ENCODE measurements around the gene PACC1. TPM values are rescaled to one million over a fixed set of nuclear protein-coding genes. Genes with fewer than 3 reads are reported as not detected.

Gene PACC1
- total RNA-seq, 2 donors from 2014 or later = 5.3 to 16.4 TPM

DNA sequence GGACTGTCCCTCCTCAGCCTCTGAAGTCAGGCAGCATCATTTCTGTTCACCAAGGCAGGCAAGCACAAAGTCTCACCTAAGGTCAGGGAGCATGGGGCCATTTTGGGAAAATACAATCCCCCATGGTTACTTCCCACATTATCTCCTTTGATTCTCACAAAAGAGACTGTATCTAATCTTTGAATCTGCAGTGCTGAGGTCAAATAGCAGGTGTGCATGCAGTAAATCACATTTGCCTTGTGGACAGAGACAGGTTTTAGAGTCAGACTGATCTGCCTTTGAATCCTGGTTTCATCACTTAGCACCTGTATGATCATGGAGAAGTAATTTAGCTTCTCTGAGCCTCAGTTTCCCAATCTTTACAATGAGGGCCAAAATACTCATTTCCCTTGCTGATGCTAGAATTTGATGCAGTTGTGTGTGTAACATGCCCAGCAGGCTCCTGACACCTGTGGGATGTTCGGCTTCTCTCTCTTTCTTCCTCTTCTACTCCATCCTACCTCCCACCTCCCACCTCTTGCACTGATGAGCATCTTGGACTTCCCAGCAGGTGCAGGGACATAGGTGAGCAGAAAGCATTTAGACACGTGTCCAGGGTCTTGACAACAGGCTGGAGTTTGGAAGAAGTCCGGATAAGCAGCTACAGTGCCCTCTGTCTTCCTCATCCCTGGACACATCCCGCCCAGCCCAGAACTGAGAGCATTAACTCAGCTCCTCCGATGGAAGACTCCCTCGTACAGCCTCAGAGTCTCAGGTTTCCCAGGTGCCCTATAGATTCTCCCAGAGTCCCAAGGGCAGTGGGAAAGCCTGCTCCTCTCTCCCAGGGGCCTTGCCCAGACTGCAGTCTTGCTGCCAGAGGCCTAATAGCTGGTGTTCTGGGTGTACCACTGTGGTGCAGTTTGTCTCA is 37.0 kb upstream of the PACC1 start:
- ATAC-seq (replicated peaks) = no peak
- H3K27me3 Mint-ChIP-seq = no peaks in the 10 kb centered on the region

GRCh38 chr1:212450331-212450881 is 35.7 kb upstream of the PACC1 start:
- peaks cover 4% of the 10 kb centered on the region for H3K4me1 Mint-ChIP-seq
- H3K4me3 Mint-ChIP-seq = no peak overlapping the region
- ATAC-seq (replicated peaks) = no peak
- H3K9me3 Mint-ChIP-seq = no peaks in the 10 kb centered on the region
- H3K27ac Mint-ChIP-seq = no peak overlapping the region
- H3K36me3 Mint-ChIP-seq (ENCODE audit: low read depth) = peaks cover 13% of the 10 kb centered on the region
- no peaks in the 10 kb centered on the region for H3K27me3 Mint-ChIP-seq

More for the DNA sequence above, 37.0 kb upstream of the PACC1 start:
- H3K36me3 Mint-ChIP-seq (ENCODE audit: low read depth) = peaks cover under 1% of the 10 kb centered on the region
- no peaks in the 10 kb centered on the region for H3K9me3 Mint-ChIP-seq
- H3K4me3 Mint-ChIP-seq = no peak overlapping the region
- H3K27ac Mint-ChIP-seq = no peak overlapping the region
- H3K4me1 Mint-ChIP-seq = peaks cover 4% of the 10 kb centered on the region

DNA sequence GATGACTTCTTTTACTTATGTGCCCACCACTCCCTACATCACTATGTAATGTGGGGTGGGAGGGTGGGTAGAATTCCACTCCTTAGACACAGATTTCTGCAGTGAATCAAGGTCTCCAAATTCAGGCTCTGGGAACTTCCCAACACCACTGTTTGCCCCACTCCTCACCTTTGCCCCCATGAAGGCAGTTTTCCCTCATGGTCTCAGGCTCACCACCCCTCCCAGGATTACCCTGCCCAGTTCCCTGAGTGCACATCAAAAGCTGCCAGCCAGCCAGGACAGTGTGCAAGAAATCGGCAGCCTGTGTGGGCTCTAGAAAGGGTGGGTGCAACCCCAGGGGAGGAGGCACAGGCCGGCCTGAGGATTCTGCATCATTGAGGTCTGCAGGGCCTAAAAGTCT is 32.8 kb upstream of the PACC1 start:
- peaks cover 28% of the 10 kb centered on the region for H3K36me3 Mint-ChIP-seq (ENCODE audit: low read depth)
- no peaks in the 10 kb centered on the region for H3K27me3 Mint-ChIP-seq
- no peak overlapping the region for H3K4me3 Mint-ChIP-seq
- no peak overlapping the region for H3K27ac Mint-ChIP-seq
- no peaks in the 10 kb centered on the region for H3K9me3 Mint-ChIP-seq
- H3K4me1 Mint-ChIP-seq = peaks cover 2% of the 10 kb centered on the region
- no peak for ATAC-seq (replicated peaks)

DNA sequence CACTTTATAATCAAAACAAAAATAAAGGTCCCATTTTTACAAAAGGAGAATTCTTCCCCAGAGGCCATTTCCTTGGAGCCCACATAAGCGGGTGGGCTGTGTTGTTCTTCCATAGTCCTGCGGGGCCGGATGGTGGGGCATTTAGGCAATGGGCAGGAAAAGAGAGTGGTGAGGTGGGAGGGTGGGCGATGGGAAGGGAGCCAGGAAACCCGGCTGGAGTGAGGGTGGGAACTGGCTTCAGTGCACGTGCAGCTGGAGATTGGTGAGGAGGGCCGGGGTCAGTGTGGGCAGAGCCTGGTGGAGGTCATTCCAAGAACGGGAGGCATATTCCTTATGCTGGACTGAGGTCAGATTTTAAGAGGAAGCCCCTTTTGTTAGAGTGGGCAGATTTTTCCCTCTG is 31.6 kb upstream of the PACC1 start:
- Mint-ChIP-seq H3K4me3 (no peak overlapping the region), H3K27ac (no peak overlapping the region), H3K36me3 (ENCODE audit: low read depth) (peaks cover 32% of the 10 kb centered on the region), H3K27me3 (no peaks in the 10 kb centered on the region), H3K9me3 (no peaks in the 10 kb centered on the region), H3K4me1 (no peaks in the 10 kb centered on the region)
- ATAC-seq (replicated peaks) = no peak

DNA sequence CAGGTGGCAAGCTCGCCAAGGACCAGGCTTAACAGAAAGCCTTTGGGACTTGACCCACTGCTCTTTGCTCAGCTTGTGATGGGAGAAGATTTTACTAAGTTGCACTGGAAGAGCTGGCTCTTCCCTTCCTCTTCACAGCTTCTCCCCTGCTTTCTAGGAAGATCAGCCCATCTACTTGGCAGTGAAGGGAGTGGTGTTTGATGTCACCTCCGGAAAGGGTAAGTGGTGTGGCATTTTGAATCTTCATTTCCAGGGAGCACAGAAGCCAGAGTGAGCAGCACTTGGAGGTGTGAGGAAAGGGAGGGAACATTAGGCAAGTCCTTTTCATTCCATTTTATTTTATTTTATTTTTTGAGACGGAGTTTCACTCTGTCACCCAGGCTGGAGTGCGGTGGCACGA is 27.7 kb upstream of the PACC1 start:
- no peaks in the 10 kb centered on the region for H3K4me1 Mint-ChIP-seq
- H3K4me3 Mint-ChIP-seq = no peak overlapping the region
- H3K36me3 Mint-ChIP-seq (ENCODE audit: low read depth) = peaks cover 32% of the 10 kb centered on the region
- H3K27me3 Mint-ChIP-seq = no peaks in the 10 kb centered on the region
- H3K27ac Mint-ChIP-seq = no peak overlapping the region
- H3K9me3 Mint-ChIP-seq = no peaks in the 10 kb centered on the region
- no peak for ATAC-seq (replicated peaks)

DNA sequence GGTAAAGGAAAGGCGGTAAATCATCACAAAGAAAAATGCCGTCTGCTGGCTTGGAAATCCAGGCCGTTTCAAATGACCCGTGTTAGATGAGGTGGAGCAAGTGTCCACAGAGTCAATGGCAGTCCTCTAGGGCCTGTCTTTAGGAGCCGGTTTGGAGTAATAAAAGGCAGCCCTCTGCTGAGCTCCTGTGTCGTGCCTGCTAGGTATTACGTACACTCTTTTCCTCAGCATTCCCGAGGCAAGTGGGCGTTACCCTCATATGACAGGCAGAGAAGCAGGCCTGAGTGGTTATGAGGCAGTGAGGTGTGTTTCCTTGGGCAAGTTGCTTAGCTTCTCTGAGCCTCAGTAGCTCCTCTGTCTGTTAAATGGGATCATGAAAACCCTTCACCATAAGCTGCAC is 25.7 kb upstream of the PACC1 start:
- H3K36me3 Mint-ChIP-seq (ENCODE audit: low read depth) = peaks cover 19% of the 10 kb centered on the region
- no peak overlapping the region for H3K27ac Mint-ChIP-seq
- ATAC-seq (replicated peaks) = no peak
- H3K27me3 Mint-ChIP-seq = no peaks in the 10 kb centered on the region
- no peaks in the 10 kb centered on the region for H3K9me3 Mint-ChIP-seq
- peaks cover 5% of the 10 kb centered on the region for H3K4me1 Mint-ChIP-seq
- H3K4me3 Mint-ChIP-seq = no peak overlapping the region

DNA sequence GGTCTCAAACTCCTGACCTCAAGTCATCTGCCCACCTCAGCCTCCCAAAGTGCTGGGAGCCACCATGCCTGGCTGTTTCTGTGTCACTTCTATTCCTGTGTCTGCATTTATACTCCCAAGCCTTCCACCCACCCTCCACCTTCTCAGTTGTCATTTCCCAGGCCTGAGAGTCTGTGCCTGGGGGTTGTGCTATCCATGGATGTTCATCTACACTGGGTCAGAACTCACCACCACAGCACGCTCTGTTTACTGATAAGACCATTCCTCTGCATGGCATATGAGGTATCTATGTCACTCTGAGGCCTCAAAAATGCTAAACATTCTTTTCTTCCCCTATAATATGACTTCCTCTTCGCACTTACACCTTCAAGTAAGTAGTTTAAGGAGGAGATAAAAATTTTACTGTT is 24.1 kb upstream of the PACC1 start:
- Mint-ChIP-seq H3K9me3 (no peaks in the 10 kb centered on the region), H3K27me3 (no peaks in the 10 kb centered on the region), H3K27ac (no peak overlapping the region), H3K4me1 (peaks cover 12% of the 10 kb centered on the region), H3K36me3 (ENCODE audit: low read depth) (peaks cover 4% of the 10 kb centered on the region), H3K4me3 (no peak overlapping the region)
- ATAC-seq (replicated peaks) = no peak

DNA sequence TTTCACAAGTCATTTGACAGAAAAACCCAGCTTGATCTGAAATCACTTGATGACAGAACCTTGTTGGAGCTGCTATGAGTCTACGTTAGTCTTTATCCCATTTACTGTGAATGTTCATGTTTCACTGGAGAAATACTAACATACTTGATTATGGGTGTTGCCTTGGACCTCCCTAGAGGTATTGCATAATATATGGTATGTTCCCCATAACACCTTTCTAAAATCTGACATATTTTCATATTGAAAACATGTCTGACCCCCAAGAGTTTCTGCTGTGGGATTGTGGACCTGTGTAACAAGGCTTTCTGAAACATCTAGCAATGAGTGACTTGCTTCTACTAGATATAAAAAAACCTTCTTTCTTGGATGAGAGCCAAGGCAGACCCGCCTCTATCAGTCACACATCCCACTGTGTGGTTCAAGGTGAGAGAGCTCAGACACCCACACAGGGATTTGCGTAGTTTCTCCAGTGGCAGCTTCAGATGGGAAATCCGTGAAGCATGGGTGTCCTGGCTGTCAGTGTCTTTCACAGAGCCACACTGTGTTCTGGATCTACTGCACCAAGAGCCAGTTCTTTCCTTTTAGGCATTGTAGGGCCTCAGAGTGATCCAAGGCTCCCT is 22.6 kb upstream of the PACC1 start:
- H3K27ac Mint-ChIP-seq = no peak overlapping the region
- no peak for ATAC-seq (replicated peaks)
- H3K36me3 Mint-ChIP-seq (ENCODE audit: low read depth) = peaks cover 4% of the 10 kb centered on the region
- H3K9me3 Mint-ChIP-seq = no peaks in the 10 kb centered on the region
- peaks cover 15% of the 10 kb centered on the region for H3K4me1 Mint-ChIP-seq
- H3K27me3 Mint-ChIP-seq = no peaks in the 10 kb centered on the region
- H3K4me3 Mint-ChIP-seq = no peak overlapping the region

DNA sequence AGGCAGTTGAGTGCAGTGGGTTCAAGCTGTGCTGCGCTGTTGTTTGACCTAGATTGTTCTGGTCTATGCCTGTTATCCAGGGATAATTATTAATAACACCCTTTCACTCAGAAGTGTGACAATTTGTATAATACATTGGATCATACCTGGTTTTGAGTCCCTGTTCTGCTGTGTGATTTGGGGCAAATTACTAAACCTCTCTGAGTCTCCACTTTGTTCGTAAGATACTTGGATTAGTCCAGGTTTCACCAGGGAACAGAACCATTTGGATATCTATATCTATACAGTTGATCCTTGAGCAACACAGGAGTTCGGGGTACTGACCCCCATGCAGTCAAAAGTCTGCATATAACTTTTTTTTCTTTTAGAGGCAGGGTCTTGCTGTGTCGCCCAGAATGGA is 20.3 kb upstream of the PACC1 start:
- Mint-ChIP-seq H3K27me3 (no peaks in the 10 kb centered on the region), H3K4me3 (no peak overlapping the region), H3K36me3 (ENCODE audit: low read depth) (no peaks in the 10 kb centered on the region), H3K9me3 (no peaks in the 10 kb centered on the region), H3K4me1 (peaks cover 18% of the 10 kb centered on the region), H3K27ac (no peak overlapping the region)
- no peak for ATAC-seq (replicated peaks)

- Mint-ChIP-seq H3K36me3 (ENCODE audit: low read depth) (no peaks in the 10 kb centered on the region), H3K4me3 (peak overlapping the region; percentile 76), H3K27ac (peak overlapping the region; percentile 48), H3K27me3 (no peaks in the 10 kb centered on the region), H3K4me1 (peaks cover 18% of the 10 kb centered on the region), H3K9me3 (no peaks in the 10 kb centered on the region)
- ATAC-seq (replicated peaks) = no peak
Observed at GRCh38 chr1:212433577-212434462, 19.1 kb upstream of the PACC1 start.

DNA sequence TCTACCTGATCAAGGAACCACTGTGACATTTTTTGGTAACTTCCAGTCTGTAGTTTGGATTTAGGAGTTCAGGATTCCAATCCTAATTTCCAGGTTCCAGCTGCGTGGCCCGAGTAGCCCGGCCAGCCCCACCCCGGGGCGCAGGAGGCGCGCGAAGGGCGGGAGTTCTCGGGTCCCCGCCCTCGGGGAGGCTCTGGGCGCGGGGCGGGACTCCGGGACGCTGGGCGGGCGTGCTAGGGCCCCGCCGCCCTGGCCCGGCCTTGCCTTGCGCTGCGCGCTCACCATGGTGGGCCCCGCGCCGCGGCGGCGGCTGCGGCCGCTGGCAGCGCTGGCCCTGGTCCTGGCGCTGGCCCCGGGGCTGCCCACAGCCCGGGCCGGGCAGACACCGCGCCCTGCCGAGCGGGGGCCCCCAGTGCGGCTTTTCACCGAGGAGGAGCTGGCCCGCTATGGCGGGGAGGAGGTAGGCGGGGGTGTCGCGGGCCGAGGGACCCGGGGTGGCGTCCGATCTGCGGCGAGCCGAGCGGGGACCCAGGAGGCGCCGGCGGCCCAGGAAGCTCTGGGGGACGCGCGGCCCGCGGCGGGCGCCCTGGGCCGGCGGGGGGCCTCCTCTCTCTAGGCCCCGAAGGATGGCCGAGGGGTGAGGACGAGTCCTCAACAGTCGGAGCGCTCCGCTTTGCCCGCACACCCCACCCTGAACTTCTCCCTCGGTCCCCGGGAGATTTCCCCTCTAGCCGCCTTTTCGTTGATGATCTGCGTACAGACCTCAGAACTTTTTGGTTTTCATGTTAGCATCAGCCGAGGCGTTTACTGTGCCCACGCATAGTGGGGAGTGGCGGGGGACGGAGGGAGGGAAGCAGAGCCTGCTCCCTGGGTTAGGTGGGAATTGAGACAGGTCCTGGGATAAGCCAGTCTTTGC is 18.2 kb upstream of the PACC1 start, which contains the start of gene NENF:
Gene NENF, plus strand, starts transcription at position 260 of the 916 bp plus-strand sequence. Its CDS starts 24 bp downstream, at position 284.
- H3K4me3 Mint-ChIP-seq = peak within 1 kb of the TSS; percentile 82
- no peaks in the 10 kb centered on the region for H3K36me3 Mint-ChIP-seq (ENCODE audit: low read depth)
- peak within 1 kb of the TSS; percentile 76 for H3K27ac Mint-ChIP-seq
- peaks cover 18% of the 10 kb centered on the region for H3K4me1 Mint-ChIP-seq
- ATAC-seq (replicated peaks) = peak; percentile 99
- no peaks in the 10 kb centered on the region for H3K27me3 Mint-ChIP-seq
- no peaks in the 10 kb centered on the region for H3K9me3 Mint-ChIP-seq

- Mint-ChIP-seq H3K27me3 (no peaks in the 10 kb centered on the region), H3K36me3 (ENCODE audit: low read depth) (no peaks in the 10 kb centered on the region), H3K4me1 (peaks cover 18% of the 10 kb centered on the region), H3K4me3 (peak overlapping the region; percentile 82), H3K9me3 (no peaks in the 10 kb centered on the region), H3K27ac (peak overlapping the region; percentile 76)
- ATAC-seq (replicated peaks) = no peak
Observed at GRCh38 chr1:212432272-212432660, 17.6 kb upstream of the PACC1 start.

- peaks cover 18% of the 10 kb centered on the region for H3K4me1 Mint-ChIP-seq
- H3K27me3 Mint-ChIP-seq = no peaks in the 10 kb centered on the region
- H3K27ac Mint-ChIP-seq = peak overlapping the region; percentile 76
- peak overlapping the region; percentile 82 for H3K4me3 Mint-ChIP-seq
- ATAC-seq (replicated peaks) = no peak
- no peaks in the 10 kb centered on the region for H3K9me3 Mint-ChIP-seq
- no peaks in the 10 kb centered on the region for H3K36me3 Mint-ChIP-seq (ENCODE audit: low read depth)
Observed at GRCh38 chr1:212431644-212432043, 17.0 kb upstream of the PACC1 start.

Measured in activated T-helper 17 cell treated with anti-CD3 and anti-CD28 coated beads, Interleukin-2, amount 50 U/mL, for 72 hours (primary cell).